ENCODE measurements around the gene EMC10.
"Not testable (repeated sequence)": the region's sequence is repeated elsewhere in the genome, so short reads cannot be mapped to it uniquely, and the experiment has no call there.

EMC10 gene

GRCh38 chr19:50473336-50473735 lies 3.0 kb upstream of the EMC10 start:
- not testable (repeated sequence) for DNase-seq (ENCODE audit: low spot score in 2 of 2); ATAC-seq (replicated peaks; ENCODE audit: extremely low read depth, poor library complexity, severe bottlenecking); H3K9me3 Mint-ChIP-seq; H3K4me3 Mint-ChIP-seq
- H3K27ac Mint-ChIP-seq (ENCODE audit: low read depth), result peak overlapping the region; percentile 4
- peaks cover 22% of the 10 kb centered on the region for H3K36me3 Mint-ChIP-seq (ENCODE audit: insufficient read depth)
- peaks cover 28% of the 10 kb centered on the region for H3K4me1 Mint-ChIP-seq
- peaks cover 13% of the 10 kb centered on the region for H3K27me3 Mint-ChIP-seq

DNA sequence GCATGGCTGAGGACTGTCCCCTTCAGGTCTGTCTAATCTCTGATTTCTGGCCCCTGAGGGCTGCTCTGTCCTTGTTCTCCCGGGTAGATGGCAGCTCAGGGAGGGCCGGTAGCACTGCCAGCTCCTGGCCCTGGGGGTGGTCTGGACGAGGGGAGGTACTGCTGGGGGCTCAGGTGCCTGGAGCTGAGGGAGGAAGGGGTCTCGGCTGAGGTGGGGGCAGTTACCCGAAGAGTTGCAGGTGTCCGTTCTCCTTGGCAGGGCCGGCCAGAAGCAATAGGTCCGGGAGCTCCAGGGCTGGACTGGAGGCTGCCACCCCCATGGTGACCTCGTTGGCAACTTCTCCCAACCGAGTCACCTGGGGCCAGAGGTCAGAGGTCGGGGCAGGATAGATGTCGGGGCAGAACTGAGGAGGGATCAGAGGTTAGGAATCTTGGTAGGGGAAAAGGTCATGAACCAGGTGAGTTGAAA lies 1.2 kb upstream of the EMC10 start:
- DNase-seq (ENCODE audit: low spot score in 2 of 2) (no peak), ATAC-seq (replicated peaks; ENCODE audit: extremely low read depth, poor library complexity, severe bottlenecking) (no peak)
- Mint-ChIP-seq H3K4me3 (peak overlapping the region; percentile 96), H3K27ac (ENCODE audit: low read depth) (peak overlapping the region; percentile 96), H3K36me3 (ENCODE audit: insufficient read depth) (peaks cover 24% of the 10 kb centered on the region), H3K27me3 (no peaks in the 10 kb centered on the region), H3K4me1 (peaks cover 34% of the 10 kb centered on the region), H3K9me3 (no peaks in the 10 kb centered on the region)

GRCh38 chr19:50475736-50476223 lies 527 bp upstream of the EMC10 start:
- Mint-ChIP-seq H3K4me3 (peak overlapping the region; percentile 96), H3K36me3 (ENCODE audit: insufficient read depth) (peaks cover 26% of the 10 kb centered on the region), H3K4me1 (peaks cover 34% of the 10 kb centered on the region), H3K9me3 (no peaks in the 10 kb centered on the region), H3K27me3 (no peaks in the 10 kb centered on the region), H3K27ac (ENCODE audit: low read depth) (peak overlapping the region; percentile 96)
- DNase-seq (ENCODE audit: low spot score in 2 of 2) (no peak), ATAC-seq (replicated peaks; ENCODE audit: extremely low read depth, poor library complexity, severe bottlenecking) (no peak)

GRCh38 chr19:50476907-50477238 lies 566 bp downstream of the EMC10 start:
- Mint-ChIP-seq H3K27ac (ENCODE audit: low read depth) (peak overlapping the region; percentile 96), H3K36me3 (ENCODE audit: insufficient read depth) (peaks cover 35% of the 10 kb centered on the region), H3K4me3 (peak overlapping the region; percentile 96)

GRCh38 chr19:50477751-50478515 lies 1.6 kb downstream of the EMC10 start:
- DNase-seq (ENCODE audit: low spot score in 2 of 2), result no peak
- H3K9me3 Mint-ChIP-seq, result no peaks in the 10 kb centered on the region
- ATAC-seq (replicated peaks; ENCODE audit: extremely low read depth, poor library complexity, severe bottlenecking), result no peak
- peaks cover 33% of the 10 kb centered on the region for H3K36me3 Mint-ChIP-seq (ENCODE audit: insufficient read depth)
- H3K4me1 Mint-ChIP-seq, result peaks cover 38% of the 10 kb centered on the region
- peak overlapping the region; percentile 96 for H3K27ac Mint-ChIP-seq (ENCODE audit: low read depth)
- H3K4me3 Mint-ChIP-seq, result peak overlapping the region; percentile 96
- no peaks in the 10 kb centered on the region for H3K27me3 Mint-ChIP-seq

More at GRCh38 chr19:50476907-50477238, 566 bp downstream of the EMC10 start:
- H3K4me1 Mint-ChIP-seq, result peaks cover 38% of the 10 kb centered on the region
- DNase-seq (ENCODE audit: low spot score in 2 of 2), result no peak
- no peaks in the 10 kb centered on the region for H3K9me3 Mint-ChIP-seq
- no peak for ATAC-seq (replicated peaks; ENCODE audit: extremely low read depth, poor library complexity, severe bottlenecking)
- no peaks in the 10 kb centered on the region for H3K27me3 Mint-ChIP-seq

DNA sequence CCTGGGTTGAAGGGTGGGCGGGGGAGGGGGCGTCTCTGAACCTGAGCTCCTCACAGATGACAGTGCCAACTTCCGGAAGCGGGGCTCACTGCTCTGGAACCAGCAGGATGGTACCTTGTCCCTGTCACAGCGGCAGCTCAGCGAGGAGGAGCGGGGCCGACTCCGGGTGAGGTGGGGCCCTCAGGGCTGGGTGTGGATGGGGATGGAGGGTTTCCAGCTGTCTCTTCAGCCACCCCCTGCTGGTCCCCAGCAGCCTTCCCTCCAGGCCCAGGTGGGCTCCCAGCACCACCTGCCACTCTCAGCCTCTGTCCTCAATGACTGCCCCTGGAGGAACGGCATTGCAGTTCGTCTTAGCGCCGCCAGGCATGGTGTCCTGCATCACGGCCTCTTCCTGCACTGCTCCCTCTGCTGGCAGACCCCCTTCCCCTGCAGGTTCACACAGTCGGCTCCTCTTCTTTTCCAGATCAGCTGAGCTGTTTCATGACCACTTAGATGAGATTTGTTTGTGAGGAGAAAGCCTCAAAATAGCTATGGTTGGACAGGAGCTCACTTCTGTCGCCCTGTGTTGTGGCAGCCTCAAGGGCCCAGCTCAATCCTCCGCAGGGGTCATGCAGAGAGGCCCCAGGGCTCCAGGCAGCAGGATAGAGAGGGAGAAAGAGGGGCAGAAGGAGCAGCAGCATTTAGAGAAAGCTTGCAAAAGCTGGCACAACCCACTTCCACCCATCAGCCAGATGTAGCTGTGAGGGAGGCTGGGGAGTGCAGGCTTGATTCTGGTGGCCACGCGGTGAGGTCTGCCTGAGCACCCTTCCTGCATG lies 2.8 kb downstream of the EMC10 start:
- Mint-ChIP-seq H3K27me3 (no peaks in the 10 kb centered on the region), H3K36me3 (ENCODE audit: insufficient read depth) (peaks cover 38% of the 10 kb centered on the region), H3K4me1 (peaks cover 38% of the 10 kb centered on the region), H3K27ac (ENCODE audit: low read depth) (peak overlapping the region; percentile 71), H3K9me3 (no peaks in the 10 kb centered on the region), H3K4me3 (peak overlapping the region; percentile 31)
- ATAC-seq (replicated peaks; ENCODE audit: extremely low read depth, poor library complexity, severe bottlenecking), result no peak
- DNase-seq (ENCODE audit: low spot score in 2 of 2), result no peak

DNA sequence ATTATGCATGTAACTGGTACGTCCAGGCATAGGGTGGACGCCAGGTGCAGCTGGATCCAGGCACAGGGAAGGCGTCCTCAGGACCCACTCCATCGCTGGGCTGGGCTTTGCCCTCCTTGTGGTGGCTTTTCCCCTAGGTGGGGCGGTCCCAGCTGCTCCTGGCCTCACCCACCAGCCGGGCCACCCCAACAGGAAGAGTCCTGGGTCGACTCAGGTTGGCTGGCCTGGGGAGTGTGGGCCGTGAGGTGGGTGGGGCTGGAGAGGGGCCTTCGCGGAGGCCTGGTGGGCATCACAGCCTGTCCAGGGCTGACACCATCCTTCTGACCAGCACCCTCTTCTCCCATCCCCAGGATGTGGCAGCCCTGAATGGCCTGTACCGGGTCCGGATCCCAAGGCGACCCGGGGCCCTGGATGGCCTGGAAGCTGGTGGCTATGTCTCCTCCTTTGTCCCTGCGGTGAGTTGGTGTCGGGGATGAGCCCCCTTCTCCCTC lies 3.5 kb downstream of the EMC10 start:
- Mint-ChIP-seq H3K27me3 (no peaks in the 10 kb centered on the region), H3K4me1 (peaks cover 38% of the 10 kb centered on the region), H3K9me3 (no peaks in the 10 kb centered on the region), H3K36me3 (ENCODE audit: insufficient read depth) (peaks cover 41% of the 10 kb centered on the region), H3K4me3 (no peak overlapping the region), H3K27ac (ENCODE audit: low read depth) (peak overlapping the region; percentile 71)
- DNase-seq (ENCODE audit: low spot score in 2 of 2), result no peak
- ATAC-seq (replicated peaks; ENCODE audit: extremely low read depth, poor library complexity, severe bottlenecking), result no peak

- DNase-seq (ENCODE audit: low spot score in 2 of 2) (no peak), ATAC-seq (replicated peaks; ENCODE audit: extremely low read depth, poor library complexity, severe bottlenecking) (no peak)
- H3K4me1 Mint-ChIP-seq, result peaks cover 38% of the 10 kb centered on the region
- peaks cover 36% of the 10 kb centered on the region for H3K36me3 Mint-ChIP-seq (ENCODE audit: insufficient read depth)
- no peaks in the 10 kb centered on the region for H3K9me3 Mint-ChIP-seq
- H3K27ac Mint-ChIP-seq (ENCODE audit: low read depth), result peak overlapping the region; percentile 89
- H3K4me3 Mint-ChIP-seq, result no peak overlapping the region
- H3K27me3 Mint-ChIP-seq, result no peaks in the 10 kb centered on the region
Observed at GRCh38 chr19:50480281-50481111, 4.2 kb downstream of the EMC10 start.

DNA sequence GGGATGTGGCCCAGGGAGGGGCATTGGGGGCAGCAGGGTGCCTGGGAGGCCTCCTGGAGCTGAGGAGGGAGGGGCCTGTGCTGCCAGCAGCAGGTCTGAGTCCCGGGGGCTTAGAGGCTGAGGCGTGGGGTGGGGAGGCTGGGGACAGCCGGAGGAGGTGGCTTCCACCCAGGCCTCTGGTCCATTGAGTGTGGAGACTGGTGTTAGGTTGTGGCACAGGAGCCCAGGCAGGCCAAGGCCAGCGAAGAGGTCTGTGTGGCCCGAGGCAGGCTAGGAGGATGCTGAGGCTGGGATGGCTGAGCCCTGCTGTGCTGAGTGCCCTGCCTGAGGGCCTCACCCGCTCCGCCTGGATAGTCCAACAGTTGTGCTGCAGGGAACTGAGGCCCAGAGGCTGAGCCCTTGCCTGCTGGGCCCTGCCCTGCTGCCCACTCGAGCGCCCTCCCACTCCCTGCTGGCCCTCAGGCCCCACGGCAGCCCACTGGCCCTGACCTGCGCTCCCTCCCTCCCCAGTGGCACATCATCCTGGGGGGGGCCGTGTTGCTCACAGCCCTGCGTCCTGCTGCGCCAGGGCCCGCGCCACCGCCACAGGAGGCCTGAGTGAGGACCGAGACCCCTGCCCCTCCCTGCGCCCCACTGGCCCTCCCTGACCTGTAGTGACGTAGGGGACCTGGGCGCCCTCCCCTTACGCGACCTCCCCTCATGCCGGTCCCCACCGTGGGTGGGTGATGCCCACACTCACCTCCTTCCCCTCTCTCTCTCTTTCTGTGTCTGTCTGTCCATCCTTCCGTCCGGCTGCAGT lies 5.2 kb downstream of the EMC10 start:
- DNase-seq (ENCODE audit: low spot score in 2 of 2), result no peak
- no peaks in the 10 kb centered on the region for H3K9me3 Mint-ChIP-seq
- ATAC-seq (replicated peaks; ENCODE audit: extremely low read depth, poor library complexity, severe bottlenecking), result no peak
- H3K27me3 Mint-ChIP-seq, result no peaks in the 10 kb centered on the region
- peaks cover 33% of the 10 kb centered on the region for H3K4me1 Mint-ChIP-seq
- H3K4me3 Mint-ChIP-seq, result no peak overlapping the region
- peak overlapping the region; percentile 89 for H3K27ac Mint-ChIP-seq (ENCODE audit: low read depth)
- H3K36me3 Mint-ChIP-seq (ENCODE audit: insufficient read depth), result peaks cover 25% of the 10 kb centered on the region

GRCh38 chr19:50482271-50482855 lies 6.1 kb downstream of the EMC10 start:
- Mint-ChIP-seq H3K36me3 (ENCODE audit: insufficient read depth) (peaks cover 23% of the 10 kb centered on the region), H3K9me3 (no peaks in the 10 kb centered on the region), H3K27ac (ENCODE audit: low read depth) (no peak overlapping the region), H3K27me3 (no peaks in the 10 kb centered on the region), H3K4me3 (no peak overlapping the region), H3K4me1 (peaks cover 25% of the 10 kb centered on the region)
- ATAC-seq (replicated peaks; ENCODE audit: extremely low read depth, poor library complexity, severe bottlenecking) (no peak), DNase-seq (ENCODE audit: low spot score in 2 of 2) (no peak)

DNA sequence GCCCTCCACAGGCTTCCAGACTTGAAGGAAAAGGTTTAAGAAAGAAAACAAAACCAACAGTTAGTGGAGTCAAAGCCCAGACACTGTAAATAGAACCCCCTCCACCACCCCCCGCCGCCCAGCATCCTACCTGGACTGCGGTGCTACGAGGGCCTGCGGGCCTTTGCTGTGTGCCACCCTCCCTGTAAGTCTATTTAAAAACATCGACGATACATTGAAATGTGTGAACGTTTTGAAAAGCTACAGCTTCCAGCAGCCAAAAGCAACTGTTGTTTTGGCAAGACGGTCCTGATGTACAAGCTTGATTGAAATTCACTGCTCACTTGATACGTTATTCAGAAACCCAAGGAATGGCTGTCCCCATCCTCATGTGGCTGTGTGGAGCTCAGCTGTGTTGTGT lies 6.6 kb downstream of the EMC10 start:
- Mint-ChIP-seq H3K4me1 (peaks cover 19% of the 10 kb centered on the region), H3K27me3 (no peaks in the 10 kb centered on the region), H3K9me3 (no peaks in the 10 kb centered on the region), H3K27ac (ENCODE audit: low read depth) (no peak overlapping the region), H3K4me3 (no peak overlapping the region), H3K36me3 (ENCODE audit: insufficient read depth) (peaks cover 22% of the 10 kb centered on the region)
- no peak for DNase-seq (ENCODE audit: low spot score in 2 of 2)
- no peak for ATAC-seq (replicated peaks; ENCODE audit: extremely low read depth, poor library complexity, severe bottlenecking)
